GM23338 (cell line): ENCODE data around the gene NRG3. TPM values are rescaled to one million over a fixed set of nuclear protein-coding genes. Genes with fewer than 3 reads are reported as not detected.
A peak's percentile ranks its signal among the peaks of the same experiment; 100 is the strongest.

Experiments used
- ATAC-seq: fragments of 200-7000 bp; cut with Tn5 transposase; 3 replicates; pipeline ENCODE4 v1.9.1; 2020
- DNase-seq: peaks from one replicate; pipeline ENCODE4 v3.0.0-alpha.2; 2015; ENCODE audit warnings: low spot score
- H2AFZ ChIP-seq: fragments of 200-600 bp; sonication (generic); 2 replicates; pipeline ENCODE4 v1.8.0; 2016; ENCODE audit warnings: antibody characterized with exemption, mild to moderate bottlenecking, moderate library complexity
- H3F3A ChIP-seq: fragments of 200-600 bp; sonication (generic); replicated peaks from 2 replicates; pipeline ENCODE4 v1.8.0; 2017; ENCODE audit warnings: antibody characterized with exemption, mixed run types, low read depth
- H3K27ac ChIP-seq: fragments of 200-600 bp; sonication (generic); 2 replicates; pipeline ENCODE4 v1.6.1; 2016; ENCODE audit warnings: low read depth
- H3K27me3 ChIP-seq: fragments of 200-600 bp; sonication (generic); 2 replicates; pipeline ENCODE4 v1.8.0; 2016; ENCODE audit warnings: mild to moderate bottlenecking, mixed run types, moderate library complexity; ENCODE audit not compliant: insufficient read depth
- H3K36me3 ChIP-seq: fragments of 200-600 bp; sonication (generic); 2 replicates; pipeline ENCODE4 v1.8.0; 2016; ENCODE audit warnings: mild to moderate bottlenecking; ENCODE audit not compliant: insufficient read depth
- H3K4me1 ChIP-seq: fragments of 200-600 bp; sonication (generic); 2 replicates; pipeline ENCODE4 v1.8.0; 2016; ENCODE audit warnings: mild to moderate bottlenecking, moderate library complexity; ENCODE audit not compliant: insufficient read depth
- H3K4me2 ChIP-seq: fragments of 200-600 bp; sonication (generic); 2 replicates; pipeline ENCODE4 v1.7.1; 2017; ENCODE audit warnings: mixed run types
- H3K4me3 ChIP-seq: fragments of 200-600 bp; sonication (generic); 2 replicates; pipeline ENCODE4 v1.6.1; 2016; ENCODE audit warnings: mixed run types
- H3K79me2 ChIP-seq: fragments of 200-600 bp; sonication (generic); replicated peaks from 2 replicates; pipeline ENCODE4 v1.8.0; 2017; ENCODE audit warnings: mild to moderate bottlenecking; ENCODE audit not compliant: insufficient read depth
- H3K9me2 ChIP-seq: fragments of 200-600 bp; sonication (generic); 2 replicates; pipeline ENCODE4 v1.8.0; 2017; ENCODE audit not compliant: insufficient read depth
- H4K20me1 ChIP-seq: fragments of 200-600 bp; sonication (generic); replicated peaks from 2 replicates; pipeline ENCODE4 v1.8.0; 2017; ENCODE audit warnings: mild to moderate bottlenecking; ENCODE audit not compliant: insufficient read depth
- H3K27ac Mint-ChIP-seq: 2 replicates; pipeline ENCODE4 v1.8.0; 2020; ENCODE audit warnings: inconsistent platforms, mild to moderate bottlenecking, moderate library complexity, mixed read lengths
- H3K27me3 Mint-ChIP-seq: 3 replicates; pipeline ENCODE4 v1.8.0; 2022; ENCODE audit warnings: low read depth, mild to moderate bottlenecking, moderate library complexity, mixed read lengths, inconsistent platforms; ENCODE audit not compliant: insufficient read depth, poor library complexity
- H3K36me3 Mint-ChIP-seq: 3 replicates; pipeline ENCODE4 v1.8.0; 2021; ENCODE audit warnings: low read depth, mild to moderate bottlenecking, inconsistent platforms, moderate library complexity, mixed read lengths
- H3K4me1 Mint-ChIP-seq: 3 replicates; pipeline ENCODE4 v1.8.0; 2020; ENCODE audit warnings: mild to moderate bottlenecking, inconsistent platforms, mixed read lengths
- H3K4me3 Mint-ChIP-seq: 3 replicates; pipeline ENCODE4 v1.8.0; 2021; ENCODE audit warnings: moderate library complexity, mild to moderate bottlenecking, inconsistent platforms, mixed read lengths
- H3K9me3 Mint-ChIP-seq: 3 replicates; pipeline ENCODE4 v1.8.0; 2020; ENCODE audit warnings: moderate library complexity, mild to moderate bottlenecking, inconsistent platforms, mixed read lengths
- CREB1 ChIP-seq: fragments of 250-450 bp; sonication (Bioruptor Pico); IDR thresholded peaks from 2 replicates; pipeline ENCODE4 v1.5.0; 2020; ENCODE audit warnings: low read depth, mild to moderate bottlenecking, moderate library complexity
- EZH2 ChIP-seq: fragments of 200-600 bp; sonication (generic); IDR thresholded peaks from one replicate; pipeline ENCODE4 v1.8.0; 2017; ENCODE audit warnings: antibody characterized with exemption, mild to moderate bottlenecking, low read depth; ENCODE audit not compliant: unreplicated experiment
- EZH2phosphoT487 ChIP-seq: fragments of 200-600 bp; sonication (generic); IDR thresholded peaks from one replicate; pipeline ENCODE4 v1.8.1; 2018; ENCODE audit warnings: antibody characterized with exemption; ENCODE audit not compliant: unreplicated experiment
- JUNB ChIP-seq: IDR thresholded peaks from one replicate; pipeline ENCODE4 v1.6.1; 2016; ENCODE audit warnings: antibody characterized with exemption; ENCODE audit not compliant: unreplicated experiment
- NANOG ChIP-seq: IDR thresholded peaks from 2 replicates; pipeline ENCODE4 v1.6.1; 2016; ENCODE audit warnings: antibody characterized with exemption, borderline replicate concordance
- POLR2AphosphoS5 ChIP-seq: IDR thresholded peaks from 2 replicates; pipeline ENCODE4 v1.6.1; 2016; ENCODE audit warnings: antibody characterized with exemption, low read depth
- STAT1 ChIP-seq: IDR thresholded peaks from one replicate; pipeline ENCODE4 v1.6.1; 2016; ENCODE audit warnings: antibody characterized with exemption; ENCODE audit not compliant: unreplicated experiment
- ZNF114 ChIP-seq: fragments of 250-450 bp; sonication (Bioruptor Pico); IDR thresholded peaks from 2 replicates; pipeline ENCODE4 v1.5.0; 2020; ENCODE audit warnings: mild to moderate bottlenecking, moderate library complexity
- ZNF331 ChIP-seq: fragments of 250-450 bp; sonication (Bioruptor Pico); IDR thresholded peaks from 2 replicates; pipeline ENCODE4 v1.5.0; 2020; ENCODE audit warnings: low read depth, mild to moderate bottlenecking, moderate library complexity
- polyA plus RNA-seq: library from polyadenylated mRNA; unstranded; fragments of >200 nt; fragmentation: Nextera tagmentation; extraction: Ambion mirVana; gene quantifications from 2 replicates; pipeline ENCODE4 v1.2.1, GENCODE V29; 2016
- total RNA-seq: library from RNA; depleted of rRNA; stranded (reverse); fragments of >200 nt; shearing (Covaris generic); gene quantifications from 2 replicates; pipeline ENCODE4 v1.2.3, GENCODE V29; 2014
- TF ChIP-seq, protein P1 (sequence below), 2 experiments: fragments of 200-600 bp in 1 of 2; sonication (generic) in 1 of 2; conservative IDR thresholded peaks; 2 replicates each; pipeline versions ENCODE4 v1.5.1 to v1.6.1; 2016 to 2017; ENCODE audit warnings: antibody characterized with exemption in 2 of 2, low read depth in 2 of 2, mild to moderate bottlenecking in 2 of 2, moderate library complexity in 1 of 2
- TF ChIP-seq, protein P2 (sequence below): IDR thresholded peaks from one replicate; pipeline ENCODE4 v1.6.1; 2018; ENCODE audit warnings: antibody characterized with exemption; ENCODE audit not compliant: unreplicated experiment
- TF ChIP-seq, protein P3 (sequence below): fragments of 250-450 bp; sonication (Bioruptor Pico); IDR thresholded peaks from 2 replicates; pipeline ENCODE4 v1.5.0; 2020; ENCODE audit warnings: mild to moderate bottlenecking, moderate library complexity
- TF ChIP-seq, protein P4 (sequence below): IDR thresholded peaks from 2 replicates; pipeline ENCODE4 v1.6.1; 2016; ENCODE audit warnings: antibody characterized with exemption

The NRG3 gene
- total and polyA plus RNA-seq, 2 experiments from 2014 or later, result 1.9 to 3.9 TPM

DNA sequence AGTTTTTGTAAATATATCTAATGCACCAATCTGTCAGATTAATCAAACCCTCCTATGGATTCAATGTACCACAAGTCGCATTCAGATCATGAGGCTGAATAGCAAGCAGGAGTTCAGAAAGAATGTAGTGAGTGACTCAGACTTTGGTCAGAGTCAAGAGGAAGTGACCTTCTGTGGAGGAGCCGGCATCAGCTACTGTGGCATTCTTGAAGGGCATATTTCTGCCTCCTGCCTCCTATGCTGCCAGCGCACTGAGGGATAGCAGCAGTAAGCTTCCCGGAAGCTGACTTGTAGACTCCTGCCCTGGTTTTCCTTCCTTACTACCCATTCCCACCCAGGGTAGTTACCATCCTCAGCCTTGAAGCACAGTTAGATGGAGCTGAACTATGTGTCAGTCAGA is 867.5 kb downstream of the NRG3 start:
- Mint-ChIP-seq H3K27ac (no peak overlapping the region), H3K27me3 (peaks cover 1% of the 10 kb centered on the region), H3K36me3 (no peaks in the 10 kb centered on the region), H3K9me3 (no peaks in the 10 kb centered on the region; the same call in 2 of the 3 replicates), H3K4me1 (peaks cover 16% of the 10 kb centered on the region), H3K4me3 (no peak overlapping the region)
- DNase-seq, result peak; percentile 2
- H3K9me2 ChIP-seq, result no peaks in the 10 kb centered on the region
- ATAC-seq, result 0 out of 3 replicates have a peak, but pooled peaks have one; percentile 23
- TF ChIP-seq POLR2AphosphoS5, result no peak
- TF ChIP-seq CREB1 (CRISPR knock-in tag), result no peak
- TF ChIP-seq, protein P1, sequence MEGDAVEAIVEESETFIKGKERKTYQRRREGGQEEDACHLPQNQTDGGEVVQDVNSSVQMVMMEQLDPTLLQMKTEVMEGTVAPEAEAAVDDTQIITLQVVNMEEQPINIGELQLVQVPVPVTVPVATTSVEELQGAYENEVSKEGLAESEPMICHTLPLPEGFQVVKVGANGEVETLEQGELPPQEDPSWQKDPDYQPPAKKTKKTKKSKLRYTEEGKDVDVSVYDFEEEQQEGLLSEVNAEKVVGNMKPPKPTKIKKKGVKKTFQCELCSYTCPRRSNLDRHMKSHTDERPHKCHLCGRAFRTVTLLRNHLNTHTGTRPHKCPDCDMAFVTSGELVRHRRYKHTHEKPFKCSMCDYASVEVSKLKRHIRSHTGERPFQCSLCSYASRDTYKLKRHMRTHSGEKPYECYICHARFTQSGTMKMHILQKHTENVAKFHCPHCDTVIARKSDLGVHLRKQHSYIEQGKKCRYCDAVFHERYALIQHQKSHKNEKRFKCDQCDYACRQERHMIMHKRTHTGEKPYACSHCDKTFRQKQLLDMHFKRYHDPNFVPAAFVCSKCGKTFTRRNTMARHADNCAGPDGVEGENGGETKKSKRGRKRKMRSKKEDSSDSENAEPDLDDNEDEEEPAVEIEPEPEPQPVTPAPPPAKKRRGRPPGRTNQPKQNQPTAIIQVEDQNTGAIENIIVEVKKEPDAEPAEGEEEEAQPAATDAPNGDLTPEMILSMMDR (conservative IDR thresholded peaks at IDR 0.05; ENCODE audit: low read depth in 2 of 2), result no peak
- no peak for TF ChIP-seq JUNB
- TF ChIP-seq ZNF331 (CRISPR knock-in tag), result no peak
- TF ChIP-seq, protein P2, sequence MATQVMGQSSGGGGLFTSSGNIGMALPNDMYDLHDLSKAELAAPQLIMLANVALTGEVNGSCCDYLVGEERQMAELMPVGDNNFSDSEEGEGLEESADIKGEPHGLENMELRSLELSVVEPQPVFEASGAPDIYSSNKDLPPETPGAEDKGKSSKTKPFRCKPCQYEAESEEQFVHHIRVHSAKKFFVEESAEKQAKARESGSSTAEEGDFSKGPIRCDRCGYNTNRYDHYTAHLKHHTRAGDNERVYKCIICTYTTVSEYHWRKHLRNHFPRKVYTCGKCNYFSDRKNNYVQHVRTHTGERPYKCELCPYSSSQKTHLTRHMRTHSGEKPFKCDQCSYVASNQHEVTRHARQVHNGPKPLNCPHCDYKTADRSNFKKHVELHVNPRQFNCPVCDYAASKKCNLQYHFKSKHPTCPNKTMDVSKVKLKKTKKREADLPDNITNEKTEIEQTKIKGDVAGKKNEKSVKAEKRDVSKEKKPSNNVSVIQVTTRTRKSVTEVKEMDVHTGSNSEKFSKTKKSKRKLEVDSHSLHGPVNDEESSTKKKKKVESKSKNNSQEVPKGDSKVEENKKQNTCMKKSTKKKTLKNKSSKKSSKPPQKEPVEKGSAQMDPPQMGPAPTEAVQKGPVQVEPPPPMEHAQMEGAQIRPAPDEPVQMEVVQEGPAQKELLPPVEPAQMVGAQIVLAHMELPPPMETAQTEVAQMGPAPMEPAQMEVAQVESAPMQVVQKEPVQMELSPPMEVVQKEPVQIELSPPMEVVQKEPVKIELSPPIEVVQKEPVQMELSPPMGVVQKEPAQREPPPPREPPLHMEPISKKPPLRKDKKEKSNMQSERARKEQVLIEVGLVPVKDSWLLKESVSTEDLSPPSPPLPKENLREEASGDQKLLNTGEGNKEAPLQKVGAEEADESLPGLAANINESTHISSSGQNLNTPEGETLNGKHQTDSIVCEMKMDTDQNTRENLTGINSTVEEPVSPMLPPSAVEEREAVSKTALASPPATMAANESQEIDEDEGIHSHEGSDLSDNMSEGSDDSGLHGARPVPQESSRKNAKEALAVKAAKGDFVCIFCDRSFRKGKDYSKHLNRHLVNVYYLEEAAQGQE, result no peak
- no peak for TF ChIP-seq STAT1
- TF ChIP-seq, protein P3, sequence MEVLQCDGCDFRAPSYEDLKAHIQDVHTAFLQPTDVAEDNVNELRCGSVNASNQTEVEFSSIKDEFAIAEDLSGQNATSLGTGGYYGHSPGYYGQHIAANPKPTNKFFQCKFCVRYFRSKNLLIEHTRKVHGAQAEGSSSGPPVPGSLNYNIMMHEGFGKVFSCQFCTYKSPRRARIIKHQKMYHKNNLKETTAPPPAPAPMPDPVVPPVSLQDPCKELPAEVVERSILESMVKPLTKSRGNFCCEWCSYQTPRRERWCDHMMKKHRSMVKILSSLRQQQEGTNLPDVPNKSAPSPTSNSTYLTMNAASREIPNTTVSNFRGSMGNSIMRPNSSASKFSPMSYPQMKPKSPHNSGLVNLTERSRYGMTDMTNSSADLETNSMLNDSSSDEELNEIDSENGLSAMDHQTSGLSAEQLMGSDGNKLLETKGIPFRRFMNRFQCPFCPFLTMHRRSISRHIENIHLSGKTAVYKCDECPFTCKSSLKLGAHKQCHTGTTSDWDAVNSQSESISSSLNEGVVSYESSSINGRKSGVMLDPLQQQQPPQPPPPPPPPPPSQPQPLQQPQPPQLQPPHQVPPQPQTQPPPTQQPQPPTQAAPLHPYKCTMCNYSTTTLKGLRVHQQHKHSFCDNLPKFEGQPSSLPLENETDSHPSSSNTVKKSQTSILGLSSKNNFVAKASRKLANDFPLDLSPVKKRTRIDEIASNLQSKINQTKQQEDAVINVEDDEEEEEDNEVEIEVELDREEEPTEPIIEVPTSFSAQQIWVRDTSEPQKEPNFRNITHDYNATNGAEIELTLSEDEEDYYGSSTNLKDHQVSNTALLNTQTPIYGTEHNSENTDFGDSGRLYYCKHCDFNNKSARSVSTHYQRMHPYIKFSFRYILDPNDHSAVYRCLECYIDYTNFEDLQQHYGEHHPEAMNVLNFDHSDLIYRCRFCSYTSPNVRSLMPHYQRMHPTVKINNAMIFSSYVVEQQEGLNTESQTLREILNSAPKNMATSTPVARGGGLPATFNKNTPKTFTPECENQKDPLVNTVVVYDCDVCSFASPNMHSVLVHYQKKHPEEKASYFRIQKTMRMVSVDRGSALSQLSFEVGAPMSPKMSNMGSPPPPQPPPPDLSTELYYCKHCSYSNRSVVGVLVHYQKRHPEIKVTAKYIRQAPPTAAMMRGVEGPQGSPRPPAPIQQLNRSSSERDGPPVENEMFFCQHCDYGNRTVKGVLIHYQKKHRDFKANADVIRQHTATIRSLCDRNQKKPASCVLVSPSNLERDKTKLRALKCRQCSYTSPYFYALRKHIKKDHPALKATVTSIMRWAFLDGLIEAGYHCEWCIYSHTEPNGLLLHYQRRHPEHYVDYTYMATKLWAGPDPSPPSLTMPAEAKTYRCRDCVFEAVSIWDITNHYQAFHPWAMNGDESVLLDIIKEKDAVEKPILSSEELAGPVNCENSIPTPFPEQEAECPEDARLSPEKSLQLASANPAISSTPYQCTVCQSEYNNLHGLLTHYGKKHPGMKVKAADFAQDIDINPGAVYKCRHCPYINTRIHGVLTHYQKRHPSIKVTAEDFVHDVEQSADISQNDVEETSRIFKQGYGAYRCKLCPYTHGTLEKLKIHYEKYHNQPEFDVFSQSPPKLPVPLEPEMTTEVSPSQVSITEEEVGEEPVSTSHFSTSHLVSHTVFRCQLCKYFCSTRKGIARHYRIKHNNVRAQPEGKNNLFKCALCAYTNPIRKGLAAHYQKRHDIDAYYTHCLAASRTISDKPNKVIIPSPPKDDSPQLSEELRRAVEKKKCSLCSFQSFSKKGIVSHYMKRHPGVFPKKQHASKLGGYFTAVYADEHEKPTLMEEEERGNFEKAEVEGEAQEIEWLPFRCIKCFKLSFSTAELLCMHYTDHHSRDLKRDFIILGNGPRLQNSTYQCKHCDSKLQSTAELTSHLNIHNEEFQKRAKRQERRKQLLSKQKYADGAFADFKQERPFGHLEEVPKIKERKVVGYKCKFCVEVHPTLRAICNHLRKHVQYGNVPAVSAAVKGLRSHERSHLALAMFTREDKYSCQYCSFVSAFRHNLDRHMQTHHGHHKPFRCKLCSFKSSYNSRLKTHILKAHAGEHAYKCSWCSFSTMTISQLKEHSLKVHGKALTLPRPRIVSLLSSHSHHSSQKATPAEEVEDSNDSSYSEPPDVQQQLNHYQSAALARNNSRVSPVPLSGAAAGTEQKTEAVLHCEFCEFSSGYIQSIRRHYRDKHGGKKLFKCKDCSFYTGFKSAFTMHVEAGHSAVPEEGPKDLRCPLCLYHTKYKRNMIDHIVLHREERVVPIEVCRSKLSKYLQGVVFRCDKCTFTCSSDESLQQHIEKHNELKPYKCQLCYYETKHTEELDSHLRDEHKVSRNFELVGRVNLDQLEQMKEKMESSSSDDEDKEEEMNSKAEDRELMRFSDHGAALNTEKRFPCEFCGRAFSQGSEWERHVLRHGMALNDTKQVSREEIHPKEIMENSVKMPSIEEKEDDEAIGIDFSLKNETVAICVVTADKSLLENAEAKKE, result no peak
- no peak for TF ChIP-seq NANOG
- TF ChIP-seq, protein P4, sequence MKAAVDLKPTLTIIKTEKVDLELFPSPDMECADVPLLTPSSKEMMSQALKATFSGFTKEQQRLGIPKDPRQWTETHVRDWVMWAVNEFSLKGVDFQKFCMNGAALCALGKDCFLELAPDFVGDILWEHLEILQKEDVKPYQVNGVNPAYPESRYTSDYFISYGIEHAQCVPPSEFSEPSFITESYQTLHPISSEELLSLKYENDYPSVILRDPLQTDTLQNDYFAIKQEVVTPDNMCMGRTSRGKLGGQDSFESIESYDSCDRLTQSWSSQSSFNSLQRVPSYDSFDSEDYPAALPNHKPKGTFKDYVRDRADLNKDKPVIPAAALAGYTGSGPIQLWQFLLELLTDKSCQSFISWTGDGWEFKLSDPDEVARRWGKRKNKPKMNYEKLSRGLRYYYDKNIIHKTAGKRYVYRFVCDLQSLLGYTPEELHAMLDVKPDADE, result no peak
- no peak for TF ChIP-seq EZH2
- no peak for TF ChIP-seq ZNF114
- no peak for TF ChIP-seq EZH2phosphoT487
- no peaks in the 10 kb centered on the region for H3K36me3 ChIP-seq
- no peak overlapping the region for H3K27ac ChIP-seq
- H3F3A ChIP-seq, result no peaks in the 10 kb centered on the region
- H4K20me1 ChIP-seq, result no peaks in the 10 kb centered on the region
- H3K4me3 ChIP-seq, result no peak overlapping the region
- no peaks in the 10 kb centered on the region for H3K79me2 ChIP-seq
- no peak overlapping the region for H3K4me2 ChIP-seq
- no peak overlapping the region for H2AFZ ChIP-seq
- no peaks in the 10 kb centered on the region for H3K27me3 ChIP-seq
- no peaks in the 10 kb centered on the region for H3K4me1 ChIP-seq
